Fibroblast of lung (primary cell): ENCODE data around the gene B3GNT7.

Experiments
- EZH2 ChIP-seq: IDR thresholded peaks from 2 replicates; pipeline ENCODE4 v1.5.1; 2012; ENCODE audit warnings: low read length, control low read depth, mild to moderate bottlenecking; ENCODE audit errors: missing control alignments
- TF ChIP-seq, protein P1 (sequence below), 2 donors: IDR thresholded peaks in 1 of 2; conservative IDR thresholded peaks in 1 of 2; 1 replicate in 1 of 2; 2 replicates in 1 of 2; pipeline ENCODE4 v1.5.1; 2011 to 2012; ENCODE audit warnings: low read length in 2 of 2, control low read depth in 1 of 2, inconsistent platforms in 1 of 2, low read depth in 1 of 2, mild to moderate bottlenecking in 1 of 2

- TF ChIP-seq, protein P1, sequence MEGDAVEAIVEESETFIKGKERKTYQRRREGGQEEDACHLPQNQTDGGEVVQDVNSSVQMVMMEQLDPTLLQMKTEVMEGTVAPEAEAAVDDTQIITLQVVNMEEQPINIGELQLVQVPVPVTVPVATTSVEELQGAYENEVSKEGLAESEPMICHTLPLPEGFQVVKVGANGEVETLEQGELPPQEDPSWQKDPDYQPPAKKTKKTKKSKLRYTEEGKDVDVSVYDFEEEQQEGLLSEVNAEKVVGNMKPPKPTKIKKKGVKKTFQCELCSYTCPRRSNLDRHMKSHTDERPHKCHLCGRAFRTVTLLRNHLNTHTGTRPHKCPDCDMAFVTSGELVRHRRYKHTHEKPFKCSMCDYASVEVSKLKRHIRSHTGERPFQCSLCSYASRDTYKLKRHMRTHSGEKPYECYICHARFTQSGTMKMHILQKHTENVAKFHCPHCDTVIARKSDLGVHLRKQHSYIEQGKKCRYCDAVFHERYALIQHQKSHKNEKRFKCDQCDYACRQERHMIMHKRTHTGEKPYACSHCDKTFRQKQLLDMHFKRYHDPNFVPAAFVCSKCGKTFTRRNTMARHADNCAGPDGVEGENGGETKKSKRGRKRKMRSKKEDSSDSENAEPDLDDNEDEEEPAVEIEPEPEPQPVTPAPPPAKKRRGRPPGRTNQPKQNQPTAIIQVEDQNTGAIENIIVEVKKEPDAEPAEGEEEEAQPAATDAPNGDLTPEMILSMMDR (conservative IDR thresholded peaks at IDR 0.05 in 1 of 2, IDR thresholded peaks at IDR 0.05 in 1 of 2; ENCODE audit: low read depth in 1 of 2, low read length in 2 of 2): no peak
- TF ChIP-seq EZH2: no peak
Observed at GRCh38 chr2:231373184-231373583, 22.3 kb upstream of the B3GNT7 start.
